Measurements from ENCODE around the gene GNPAT.

The GNPAT gene

DNA sequence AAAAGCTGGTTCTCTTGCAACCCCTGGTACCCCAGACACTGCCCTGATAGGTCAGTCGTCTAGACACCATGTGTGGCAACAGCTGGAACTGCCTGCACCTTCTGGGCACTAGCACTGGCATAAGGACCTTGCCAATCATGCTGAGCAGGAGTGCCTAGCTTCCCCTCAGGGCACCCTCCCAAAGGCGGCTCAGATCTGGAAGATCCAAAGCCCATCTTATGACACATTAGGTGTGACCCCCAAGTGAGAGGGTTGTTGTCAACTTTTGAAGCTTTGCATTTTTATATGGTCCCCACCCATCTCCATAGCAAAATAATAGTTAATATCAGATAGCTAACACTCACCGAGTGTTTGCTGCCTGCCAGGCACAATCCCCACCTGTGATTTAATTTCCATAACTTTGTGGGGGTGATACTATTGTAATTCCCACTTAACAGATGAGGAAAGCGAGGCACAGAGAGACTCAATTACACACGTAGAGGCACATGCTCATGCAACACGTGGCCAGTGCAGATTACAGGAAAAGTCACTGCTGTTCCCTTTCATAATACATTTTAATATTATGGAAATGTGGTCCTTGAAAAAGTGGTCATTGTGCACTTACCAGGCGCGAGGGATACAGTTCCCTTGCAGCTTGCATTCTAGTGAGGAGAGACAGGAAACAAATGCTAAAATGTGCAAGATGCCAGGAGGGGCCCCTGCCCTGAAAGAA, 70.9 kb downstream of the GNPAT start:
- no peak for DNase-seq (ENCODE audit: low read depth in 2 of 2)
- TF ChIP-seq, protein P1, sequence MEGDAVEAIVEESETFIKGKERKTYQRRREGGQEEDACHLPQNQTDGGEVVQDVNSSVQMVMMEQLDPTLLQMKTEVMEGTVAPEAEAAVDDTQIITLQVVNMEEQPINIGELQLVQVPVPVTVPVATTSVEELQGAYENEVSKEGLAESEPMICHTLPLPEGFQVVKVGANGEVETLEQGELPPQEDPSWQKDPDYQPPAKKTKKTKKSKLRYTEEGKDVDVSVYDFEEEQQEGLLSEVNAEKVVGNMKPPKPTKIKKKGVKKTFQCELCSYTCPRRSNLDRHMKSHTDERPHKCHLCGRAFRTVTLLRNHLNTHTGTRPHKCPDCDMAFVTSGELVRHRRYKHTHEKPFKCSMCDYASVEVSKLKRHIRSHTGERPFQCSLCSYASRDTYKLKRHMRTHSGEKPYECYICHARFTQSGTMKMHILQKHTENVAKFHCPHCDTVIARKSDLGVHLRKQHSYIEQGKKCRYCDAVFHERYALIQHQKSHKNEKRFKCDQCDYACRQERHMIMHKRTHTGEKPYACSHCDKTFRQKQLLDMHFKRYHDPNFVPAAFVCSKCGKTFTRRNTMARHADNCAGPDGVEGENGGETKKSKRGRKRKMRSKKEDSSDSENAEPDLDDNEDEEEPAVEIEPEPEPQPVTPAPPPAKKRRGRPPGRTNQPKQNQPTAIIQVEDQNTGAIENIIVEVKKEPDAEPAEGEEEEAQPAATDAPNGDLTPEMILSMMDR (IDR thresholded peaks at IDR 0.05; ENCODE audit: low read depth, low read length) = no peak
- H3K4me3 ChIP-seq (replicated peaks in 1 of 2; ENCODE audit: low read depth in 2 of 2, low read length in 2 of 2) = no peak overlapping the region

DNA sequence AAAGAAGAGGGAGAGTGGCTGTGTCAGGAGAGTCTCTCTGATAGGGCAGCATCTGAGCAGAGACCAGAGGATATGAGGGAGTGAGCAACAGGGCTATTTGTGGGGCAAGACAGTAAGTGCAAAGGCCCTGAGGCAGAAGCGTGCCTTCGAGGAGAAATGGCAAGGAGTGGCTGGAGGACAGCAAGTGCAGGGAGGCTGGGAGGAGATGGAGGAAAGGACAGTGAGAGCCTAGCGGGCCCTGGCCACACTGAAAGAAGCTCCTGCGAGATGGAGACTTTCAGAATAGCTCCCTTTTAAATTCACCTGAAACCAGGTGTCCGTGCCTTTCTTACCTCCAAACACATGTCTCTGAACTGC, 71.4 kb downstream of the GNPAT start:
- no peak overlapping the region for H3K4me3 ChIP-seq (replicated peaks in 1 of 2; ENCODE audit: low read depth in 2 of 2, low read length in 2 of 2)
- no peak for DNase-seq (ENCODE audit: low read depth in 2 of 2)
- TF ChIP-seq, protein P1 (IDR thresholded peaks at IDR 0.05; ENCODE audit: low read depth, low read length) = no peak

DNA sequence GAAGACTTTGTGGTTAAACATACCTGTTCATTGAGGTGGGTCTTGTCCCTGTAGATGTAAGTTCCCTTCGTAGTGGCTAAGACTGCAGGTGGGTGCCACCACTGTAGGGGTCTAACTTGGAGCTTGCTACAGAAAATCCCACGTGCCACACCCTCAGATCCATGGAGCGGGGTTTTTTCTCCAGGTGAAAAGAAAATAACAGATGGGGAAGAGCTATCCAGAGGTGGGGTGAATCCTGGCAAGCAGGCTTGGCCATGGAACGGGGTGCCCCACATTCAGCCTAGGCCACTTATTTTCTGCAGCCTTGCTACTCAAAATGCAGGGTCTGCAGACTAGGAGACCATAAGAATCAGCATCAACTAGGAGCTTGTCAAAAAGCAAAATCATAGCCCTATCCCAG, 72.6 kb downstream of the GNPAT start:
- TF ChIP-seq, protein P1 (IDR thresholded peaks at IDR 0.05; ENCODE audit: low read depth, low read length) = no peak
- no peak overlapping the region for H3K4me3 ChIP-seq (replicated peaks in 1 of 2; ENCODE audit: low read depth in 2 of 2, low read length in 2 of 2)
- no peak for DNase-seq (ENCODE audit: low read depth in 2 of 2)

DNA sequence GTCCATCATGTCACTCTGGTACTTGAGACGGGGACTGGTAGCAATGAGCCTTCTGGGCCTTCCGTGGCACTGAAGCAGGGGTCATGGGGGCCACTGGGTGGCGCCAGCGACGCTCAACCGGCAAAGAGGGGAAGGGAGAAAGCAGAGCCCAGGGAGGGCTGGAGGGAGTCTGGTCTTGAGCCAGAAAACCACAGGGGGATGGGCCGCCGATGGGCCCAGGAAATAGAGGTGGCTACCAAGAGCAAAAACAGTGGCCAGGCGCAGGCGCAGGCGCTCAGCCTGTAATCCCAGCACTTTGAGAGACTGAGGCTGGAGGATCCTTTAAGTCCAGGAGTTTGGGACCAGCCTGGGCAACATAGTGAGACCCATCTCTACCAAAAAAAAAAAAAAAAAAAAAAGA, 74.9 kb downstream of the GNPAT start:
- DNase-seq (ENCODE audit: low read depth in 2 of 2) = peak; percentile 48 to 55
- TF ChIP-seq, protein P1 (IDR thresholded peaks at IDR 0.05; ENCODE audit: low read depth, low read length) = peak; percentile 65
- no peak overlapping the region for H3K4me3 ChIP-seq (replicated peaks in 1 of 2; ENCODE audit: low read depth in 2 of 2, low read length in 2 of 2)

DNA sequence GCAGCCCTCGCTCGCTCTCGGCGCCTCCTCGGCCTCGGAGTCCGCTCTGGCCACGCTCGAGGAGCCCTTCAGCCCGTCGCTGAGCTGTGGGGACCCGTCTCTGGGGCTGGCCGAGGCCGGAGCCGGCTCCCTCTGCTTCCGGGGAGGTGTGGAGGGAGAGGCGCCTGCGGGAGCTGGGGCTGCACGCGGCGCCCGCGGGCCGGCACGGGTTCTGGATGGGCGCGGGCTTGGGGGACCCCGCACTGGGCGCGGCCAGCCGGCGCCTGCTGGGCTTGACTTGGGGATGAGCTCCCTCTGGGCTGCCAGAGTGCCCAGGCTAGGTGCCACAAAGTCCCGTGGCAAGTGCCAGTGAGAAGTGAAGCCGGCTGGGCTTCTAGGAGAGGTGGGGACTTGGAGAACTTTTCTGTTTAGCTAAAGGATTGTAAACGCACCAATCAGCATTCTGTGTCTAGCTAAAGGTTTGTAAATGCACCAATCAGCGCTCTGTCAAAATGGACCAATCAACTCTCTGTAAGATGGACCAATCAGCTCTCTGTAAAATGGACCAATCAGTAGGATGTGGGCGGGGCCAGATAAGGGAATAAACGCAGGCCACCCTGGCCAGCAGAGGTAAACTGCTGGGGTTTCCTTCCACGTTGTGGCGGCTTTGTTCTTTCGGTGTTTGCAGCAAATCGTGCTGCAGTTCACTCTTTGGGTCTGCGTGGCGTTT, 76.4 kb downstream of the GNPAT start:
- TF ChIP-seq, protein P1 (IDR thresholded peaks at IDR 0.05; ENCODE audit: low read depth, low read length) = no peak
- no peak overlapping the region for H3K4me3 ChIP-seq (replicated peaks in 1 of 2; ENCODE audit: low read depth in 2 of 2, low read length in 2 of 2)
- no peak for DNase-seq (ENCODE audit: low read depth in 2 of 2)

DNA sequence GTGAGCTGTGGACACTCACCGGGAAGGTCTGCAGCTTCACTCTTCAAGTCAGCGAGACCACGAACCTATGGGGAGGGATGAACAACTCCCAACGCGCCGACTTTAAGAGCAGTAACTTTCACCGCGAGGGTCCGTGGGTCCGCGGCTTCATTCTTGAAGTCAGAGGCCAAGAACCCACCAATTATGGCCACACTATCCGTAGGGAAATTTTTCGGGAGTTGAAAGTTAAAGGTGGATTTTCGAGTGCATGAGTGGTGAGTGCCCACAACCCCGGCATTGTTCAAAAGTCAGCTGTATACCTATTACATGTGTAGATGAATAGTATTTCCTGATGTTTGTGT, 77.0 kb downstream of the GNPAT start:
- H3K4me3 ChIP-seq (replicated peaks in 1 of 2; ENCODE audit: low read depth in 2 of 2, low read length in 2 of 2) = no peak overlapping the region
- DNase-seq (ENCODE audit: low read depth in 2 of 2) = no peak
- TF ChIP-seq, protein P1 (IDR thresholded peaks at IDR 0.05; ENCODE audit: low read depth, low read length) = no peak

Data from cardiac fibroblast (primary cell).